ENCODE data around the gene PDE4A. TPM values are rescaled to one million over a fixed set of nuclear protein-coding genes. Genes with fewer than 3 reads are reported as not detected.

Gene PDE4A
- total and polyA plus RNA-seq, 2 of the 13 experiments (the other 11 are each of a cell fraction or from before 2014, with no cell fraction given), result 1.1 to 4.1 TPM

DNA sequence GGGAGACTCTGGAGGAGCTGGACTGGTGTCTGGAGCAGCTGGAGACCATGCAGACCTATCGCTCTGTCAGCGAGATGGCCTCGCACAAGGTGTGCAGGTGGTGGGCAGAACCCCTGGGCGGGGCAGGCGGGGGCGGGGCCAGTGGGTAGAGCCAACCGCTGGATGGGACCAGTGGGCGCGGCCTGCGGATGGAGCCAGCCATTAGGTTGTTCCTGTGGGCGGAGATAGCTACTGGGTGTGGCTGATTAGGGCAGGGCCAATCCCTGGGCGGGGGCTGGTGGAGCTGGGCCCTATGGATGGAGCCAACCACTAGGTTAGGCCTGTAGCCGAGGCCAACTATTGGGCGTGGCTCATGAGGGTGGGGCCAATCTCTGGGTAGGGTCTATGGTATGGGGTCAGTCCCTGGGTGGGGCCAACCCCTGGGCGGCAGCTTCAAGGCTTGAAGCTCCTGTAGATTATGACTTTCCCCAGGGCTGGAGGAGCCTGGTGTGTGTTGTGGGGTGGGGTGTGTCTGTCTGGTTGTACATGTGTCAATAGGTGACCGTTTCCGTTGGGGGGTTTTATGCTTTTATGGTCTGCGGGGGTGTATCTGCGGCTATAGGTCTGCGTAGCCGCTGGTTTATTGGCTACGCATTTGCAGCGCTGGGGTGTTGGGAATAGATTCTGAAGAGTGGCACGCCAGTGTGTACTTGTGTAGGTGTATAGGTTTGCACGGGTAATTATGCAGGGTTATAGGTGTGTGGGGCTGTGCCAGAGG lies 30.7 kb downstream of the PDE4A start:
- TF ChIP-seq TARDBP (CRISPR knock-in tag; IDR thresholded peaks at IDR 0.05), result no peak
- TF ChIP-seq ZNF331 (CRISPR knock-in tag; IDR thresholded peaks at IDR 0.05), result no peak
- no peak for TF ChIP-seq ZNF121 (CRISPR knock-in tag; IDR thresholded peaks at IDR 0.05)
- TF ChIP-seq FLYWCH1 (CRISPR knock-in tag; IDR thresholded peaks at IDR 0.05), result no peak
- no peak for TF ChIP-seq ZNF329 (CRISPR knock-in tag; IDR thresholded peaks at IDR 0.05; ENCODE audit: low read depth)
- TF ChIP-seq RAD21 (CRISPR knock-in tag; IDR thresholded peaks at IDR 0.05), result no peak
- no peak for TF ChIP-seq ZNF598 (CRISPR knock-in tag; IDR thresholded peaks at IDR 0.05; ENCODE audit: borderline replicate concordance)
- TF ChIP-seq ZBTB14 (CRISPR knock-in tag; IDR thresholded peaks at IDR 0.05), result no peak
- TF ChIP-seq CREBL2 (CRISPR knock-in tag; IDR thresholded peaks at IDR 0.05; ENCODE audit: borderline replicate concordance), result no peak
- no peak for TF ChIP-seq TFE3 (CRISPR knock-in tag; IDR thresholded peaks at IDR 0.05)
- TF ChIP-seq ZNF496 (CRISPR knock-in tag; IDR thresholded peaks at IDR 0.05; ENCODE audit: insufficient replicate concordance), result no peak
- no peak for TF ChIP-seq CC2D1A (CRISPR knock-in tag; IDR thresholded peaks at IDR 0.05)
- no peak for TF ChIP-seq REPIN1 (CRISPR knock-in tag; IDR thresholded peaks at IDR 0.05; ENCODE audit: borderline replicate concordance, low read depth)
- TF ChIP-seq KLF9 (CRISPR knock-in tag; IDR thresholded peaks at IDR 0.05; ENCODE audit: low read depth), result no peak
- TF ChIP-seq PBX2 (CRISPR knock-in tag; IDR thresholded peaks at IDR 0.05), result no peak

More for the DNA sequence above, 30.7 kb downstream of the PDE4A start:
- Histone ChIP-seq H3K27me3 (ENCODE audit: control insufficient read depth in 1 of 2, insufficient read depth in 2 of 2, low read length in 2 of 2) (no peaks in the 10 kb centered on the region), H3K4me3 (replicated peaks in 1 of 3; ENCODE audit: insufficient read depth in 1 of 3, low read depth in 2 of 3, low read length in 3 of 3) (no peak overlapping the region), H3K9ac (ENCODE audit: insufficient read depth, low read depth, low read length) (no peak overlapping the region), H3K4me1 (ENCODE audit: insufficient read depth, low read length) (no peaks in the 10 kb centered on the region), H2AFZ (ENCODE audit: low read length) (no peak overlapping the region), H3K79me2 (ENCODE audit: insufficient read depth, low read length) (no peaks in the 10 kb centered on the region), H3K27ac (ENCODE audit: extremely low read length, insufficient read depth, low read length) (no peak overlapping the region), H4K20me1 (ENCODE audit: insufficient read depth, low read length) (no peaks in the 10 kb centered on the region), H3K4me2 (ENCODE audit: low read depth, low read length) (no peak overlapping the region), H3K36me3 (replicated peaks in 1 of 2; ENCODE audit: control insufficient read depth in 1 of 2, insufficient read depth in 2 of 2, low read length in 2 of 2) (no peaks in the 10 kb centered on the region; a peak in 1 of 5 replicates), H3K9me3 (ENCODE audit: low read length) (no peaks in the 10 kb centered on the region)
- CTCF ChIA-PET (ENCODE audit: low intra/inter-chr PET ratio, low total read pairs), result no interaction called here
- ATAC-seq (peak; percentile 38; the same call in 2 of the 3 replicates), FAIRE-seq (no peak), DNase-seq (ENCODE audit: low spot score) (no peak)
- intact Hi-C loops (cut with micrococcal nuclease; ENCODE audit: unreplicated experiment) (no loop called here), in situ Hi-C loops (cut with HindIII; ENCODE audit: extremely low pct_ligation_motif_present, low pct_unique_long_range_greater_than_20kb) (no loop called here)
- WGBS (ENCODE audit: low lambda C conversion rate), result 94% methylated on average over 10 of the region's 25 CpGs
- POLR2A ChIA-PET, result no interaction called here
- BruUV-seq (replicated peaks), result no TSS peak
